Cardiac atrium fibroblast (primary cell): ENCODE data around the gene CRTC3. TPM values are rescaled to one million over a fixed set of nuclear protein-coding genes. Genes with fewer than 3 reads are reported as not detected.

Source experiments
- total RNA-seq: library from RNA; depleted of rRNA; stranded (reverse); fragments of >200 nt; gene quantifications from 2 replicates; pipeline ENCODE4 v1.2.3, GENCODE V29; 2015

The CRTC3 gene, protein sequence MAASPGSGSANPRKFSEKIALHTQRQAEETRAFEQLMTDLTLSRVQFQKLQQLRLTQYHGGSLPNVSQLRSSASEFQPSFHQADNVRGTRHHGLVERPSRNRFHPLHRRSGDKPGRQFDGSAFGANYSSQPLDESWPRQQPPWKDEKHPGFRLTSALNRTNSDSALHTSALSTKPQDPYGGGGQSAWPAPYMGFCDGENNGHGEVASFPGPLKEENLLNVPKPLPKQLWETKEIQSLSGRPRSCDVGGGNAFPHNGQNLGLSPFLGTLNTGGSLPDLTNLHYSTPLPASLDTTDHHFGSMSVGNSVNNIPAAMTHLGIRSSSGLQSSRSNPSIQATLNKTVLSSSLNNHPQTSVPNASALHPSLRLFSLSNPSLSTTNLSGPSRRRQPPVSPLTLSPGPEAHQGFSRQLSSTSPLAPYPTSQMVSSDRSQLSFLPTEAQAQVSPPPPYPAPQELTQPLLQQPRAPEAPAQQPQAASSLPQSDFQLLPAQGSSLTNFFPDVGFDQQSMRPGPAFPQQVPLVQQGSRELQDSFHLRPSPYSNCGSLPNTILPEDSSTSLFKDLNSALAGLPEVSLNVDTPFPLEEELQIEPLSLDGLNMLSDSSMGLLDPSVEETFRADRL
- total RNA-seq, result 19.1 and 20.6 TPM in 2 replicates

GRCh38 chr15:90529371-90530249 is at the start of gene CRTC3:
Gene CRTC3, plus strand, starts transcription at chr15:90529923. Its CDS starts 149 bp downstream, at chr15:90530072.

Other genes starting within 250 kb of the CRTC3 start
- 0.32 TPM in 1 of 2 replicates, not detected in the other for gene ZNF774, start 177.6 kb upstream of the CRTC3 start, total RNA-seq
- gene IQGAP1, start 141.7 kb upstream of the CRTC3 start, total RNA-seq, result 104 and 122 TPM in 2 replicates
- 1.6 and 2.3 TPM in 2 replicates for gene BLM, start 187.4 kb downstream of the CRTC3 start, total RNA-seq